Measurements from ENCODE around the gene CD6.

- TF ChIP-seq EP300 (IDR thresholded peaks at IDR 0.05) = no peak
- TF ChIP-seq EHMT2 (IDR thresholded peaks at IDR 0.05; ENCODE audit: low read depth) = no peak
- no peak for TF ChIP-seq USF2 (IDR thresholded peaks at IDR 0.05)
- TF ChIP-seq CTCF (IDR thresholded peaks at IDR 0.05) = no peak
- TF ChIP-seq KDM1A (IDR thresholded peaks at IDR 0.05; ENCODE audit: low read depth) = no peak
- no peak for TF ChIP-seq ZC3H11A (IDR thresholded peaks at IDR 0.05)
Measured at GRCh38 chr11:61010466-61011228, 39.2 kb downstream of the CD6 start.
